Cortex of kidney (tissue), 1 donor: ENCODE results near the gene USP9Y.

ENCODE experiments used
- DNase-seq: peaks from one replicate; lab custom pipeline; 2025; lab: John Stamatoyannopoulos, UW

USP9Y gene

GRCh38 chrY:12793999-12794398, 93.0 kb downstream of the USP9Y start:
- DNase-seq = no peak

DNA sequence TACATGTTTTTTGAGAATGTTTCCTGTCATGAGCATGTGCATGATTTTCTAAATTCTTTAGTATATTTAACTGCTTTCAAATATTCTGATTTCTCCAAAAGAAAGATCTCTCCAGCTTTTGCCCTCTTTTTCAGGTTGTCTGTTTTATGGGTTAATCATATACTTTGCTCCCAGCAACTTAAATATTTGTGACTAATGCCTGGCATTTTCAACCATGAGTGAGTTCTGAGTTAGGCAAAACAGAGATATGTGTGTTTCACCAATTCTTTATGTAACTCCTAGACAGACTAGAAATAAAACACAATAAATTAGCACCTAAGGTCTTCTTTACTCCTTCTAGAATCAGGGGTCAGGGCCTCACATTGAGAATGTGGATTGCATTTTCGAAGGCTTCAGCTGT, 107.0 kb downstream of the USP9Y start:
- DNase-seq = no peak

DNA sequence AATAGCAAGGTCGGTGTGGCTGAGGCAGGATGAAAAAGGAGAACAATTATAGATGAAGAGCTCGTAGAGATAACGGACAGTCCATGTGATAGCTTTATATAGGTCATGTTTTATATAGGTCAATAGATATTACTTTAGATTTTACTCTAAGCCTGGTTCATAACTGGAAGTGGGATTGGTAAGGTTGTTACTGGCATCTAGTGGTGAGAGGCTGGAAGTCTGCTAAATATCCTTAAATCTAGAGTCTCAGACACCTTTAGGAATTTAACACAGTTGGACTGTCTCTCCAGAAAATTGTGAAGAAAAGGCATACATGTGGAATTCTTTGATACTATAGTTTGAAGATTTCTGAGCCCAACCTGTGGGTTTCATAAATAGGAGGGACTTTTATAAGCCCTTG, 108.0 kb downstream of the USP9Y start:
- no peak for DNase-seq

- DNase-seq = no peak
These were observed 122.4 kb downstream of the USP9Y start for GRCh38 chrY:12823408-12823807.

DNA sequence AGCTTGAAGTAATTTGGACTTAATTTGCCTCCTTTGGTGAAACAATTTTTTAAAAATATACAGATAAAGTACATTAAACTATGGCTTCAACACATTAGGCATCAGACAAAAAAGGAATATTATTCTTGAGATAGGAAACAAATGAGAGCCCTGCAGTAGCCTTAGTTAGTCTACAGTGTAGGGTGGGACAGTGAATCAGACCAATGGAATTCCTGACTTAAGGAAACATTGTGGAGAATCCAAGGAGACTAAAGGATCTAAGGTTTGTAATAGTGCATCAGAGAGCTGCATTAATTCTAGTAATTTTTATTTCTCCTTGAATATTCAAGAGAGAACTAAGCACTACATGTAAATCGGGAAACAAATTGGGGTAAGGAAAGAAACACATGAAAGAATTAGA, 125.8 kb downstream of the USP9Y start:
- DNase-seq = no peak

DNA sequence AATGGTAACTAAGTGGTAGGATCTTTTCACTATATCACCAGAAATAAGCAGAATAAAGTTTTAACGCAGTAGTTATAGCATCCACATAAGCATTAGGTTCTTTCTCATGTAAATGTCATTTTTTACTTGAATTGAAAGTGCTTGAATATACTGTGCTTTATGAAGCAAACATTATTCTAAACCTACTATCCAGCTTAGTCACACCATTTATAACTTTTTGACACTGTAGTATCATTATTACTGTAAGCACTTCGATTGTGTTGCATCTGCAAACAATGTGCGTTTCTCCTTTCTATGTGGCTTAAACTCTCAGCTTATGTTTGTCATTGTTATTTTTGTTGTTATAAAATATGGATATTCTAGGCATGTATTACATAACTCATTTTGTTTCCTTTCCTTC, 132.3 kb downstream of the USP9Y start:
- no peak for DNase-seq

DNA sequence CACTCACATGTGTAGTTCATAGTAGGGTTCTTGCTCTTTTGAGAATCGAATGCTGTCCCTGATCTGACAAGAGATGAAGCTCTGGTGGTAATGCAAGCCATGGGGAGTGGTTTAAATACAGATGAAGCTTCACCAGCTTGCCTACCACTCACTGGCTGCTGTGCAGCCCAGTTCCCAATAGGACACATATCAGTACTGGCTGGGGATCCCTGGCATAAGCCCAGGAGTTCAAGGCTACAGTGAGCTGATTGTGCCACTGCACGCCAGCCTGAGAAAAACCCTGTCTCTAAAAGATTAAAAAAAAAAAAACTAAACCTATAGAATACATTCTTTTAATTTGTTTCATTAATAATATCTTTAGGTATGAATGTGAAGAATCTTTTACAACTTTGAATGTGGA, 136.5 kb downstream of the USP9Y start:
- no peak for DNase-seq

- no peak for DNase-seq
These were observed 140.3 kb downstream of the USP9Y start for GRCh38 chrY:12841368-12841767.

DNA sequence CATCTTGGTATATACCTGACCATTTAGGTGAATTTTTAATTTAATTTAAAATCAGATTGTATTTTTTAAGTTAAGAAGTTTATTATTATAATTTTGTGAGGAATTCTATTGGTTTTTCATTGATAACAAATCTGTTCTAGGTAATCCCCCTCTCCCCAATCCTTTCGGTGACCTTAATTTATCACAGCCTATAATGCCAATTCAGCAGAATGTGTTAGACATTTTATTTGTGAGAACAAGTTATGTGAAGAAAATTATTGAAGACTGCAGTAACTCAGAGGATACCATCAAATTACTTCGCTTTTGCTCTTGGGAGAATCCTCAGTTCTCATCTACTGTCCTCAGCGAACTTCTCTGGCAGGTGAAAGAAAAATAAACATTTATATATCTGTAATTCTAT, 145.8 kb downstream of the USP9Y start:
- DNase-seq = no peak

GRCh38 chrY:12855791-12856275, 154.8 kb downstream of the USP9Y start:
- no peak for DNase-seq

- no peak for DNase-seq
These were observed 166.9 kb downstream of the USP9Y start for GRCh38 chrY:12867960-12868359.

DNA sequence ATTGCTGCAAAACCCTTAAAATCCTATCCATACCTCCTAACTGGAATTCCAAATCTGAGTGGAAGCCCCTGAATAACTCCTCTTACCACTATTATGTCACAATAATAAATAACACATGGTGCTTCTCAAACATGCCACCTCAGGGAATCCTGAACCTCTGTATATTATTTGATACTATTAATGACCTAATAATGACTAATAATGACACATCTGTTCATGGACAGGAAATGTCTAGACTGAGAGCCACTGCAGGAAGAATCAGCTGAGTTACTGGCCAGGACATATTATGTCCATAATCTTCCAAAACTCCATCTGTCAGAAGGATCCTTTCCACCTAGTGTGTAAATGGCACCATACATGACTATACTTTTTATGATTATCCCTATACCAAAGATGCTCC, 195.9 kb downstream of the USP9Y start:
- DNase-seq = no peak

- no peak for DNase-seq
These were observed 197.6 kb downstream of the USP9Y start for GRCh38 chrY:12898604-12899003.

GRCh38 chrY:12904618-12905516, 203.8 kb downstream of the USP9Y start, which contains the start of gene DDX3Y:
TSS of gene DDX3Y (plus strand) at chrY:12904868. CDS start at chrY:12904937, 69 bp downstream.
- no peak for DNase-seq

GRCh38 chrY:12905517-12905872, 204.5 kb downstream of the USP9Y start:
- no peak for DNase-seq

DNA sequence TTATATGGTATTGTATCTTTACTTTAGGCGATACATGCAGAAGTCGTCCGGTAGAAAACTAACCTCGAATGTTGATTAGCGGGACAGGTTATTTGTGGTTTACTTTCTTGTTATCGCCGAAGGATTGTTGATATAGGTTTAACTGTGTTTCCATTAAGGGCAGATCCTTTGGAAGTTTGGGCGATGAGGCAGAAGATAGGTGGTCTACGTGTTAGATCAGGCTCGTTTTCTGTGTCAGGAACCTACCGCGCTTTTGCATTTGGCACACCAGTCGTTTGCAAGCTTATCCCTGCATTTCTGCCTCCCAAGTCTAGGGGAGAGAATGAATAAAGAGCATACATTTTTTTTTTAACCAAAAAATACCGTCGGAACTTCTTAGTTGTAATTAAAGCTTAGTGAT, 204.9 kb downstream of the USP9Y start:
- no peak for DNase-seq
